RWPE2 (cell line): ENCODE results near the gene ASGR2.
"Not testable (repeated sequence)": the region's sequence is repeated elsewhere in the genome, so short reads cannot be mapped to it uniquely, and the experiment has no call there.

Experiments
- ATAC-seq: fragments of 200-7000 bp; cut with Tn5 transposase; 3 replicates; pipeline ENCODE4 v1.9.1; 2021; ENCODE audit warnings: low read depth
- DNase-seq: peaks from one replicate; pipeline ENCODE4 v3.0.0-alpha.2; 2020; ENCODE audit warnings: low spot score
- H3K27ac ChIP-seq: fragments of 450-650 bp; 2 replicates; pipeline ENCODE4 v1.5.1; 2017; ENCODE audit warnings: mild to moderate bottlenecking; ENCODE audit not compliant: poor library complexity, severe bottlenecking
- H3K27me3 ChIP-seq: fragments of 250-450 bp; sonication (Bioruptor Pico); 2 replicates; pipeline ENCODE4 v1.5.1; 2021; ENCODE audit warnings: mild to moderate bottlenecking, moderate library complexity; ENCODE audit not compliant: insufficient read depth, poor library complexity, severe bottlenecking
- H3K36me3 ChIP-seq: fragments of 250-450 bp; sonication (Bioruptor Pico); 2 replicates; pipeline ENCODE4 v1.5.1; 2020; ENCODE audit warnings: low read depth, mild to moderate bottlenecking, moderate library complexity
- H3K4me1 ChIP-seq: fragments of 250-450 bp; sonication (Bioruptor Pico); 2 replicates; pipeline ENCODE4 v1.5.1; 2021; ENCODE audit warnings: mild to moderate bottlenecking, moderate library complexity; ENCODE audit not compliant: insufficient read depth, poor library complexity, severe bottlenecking
- H3K4me3 ChIP-seq: fragments of 250-450 bp; sonication (Bioruptor Pico); 2 replicates; pipeline ENCODE4 v1.5.1; 2021; ENCODE audit warnings: mild to moderate bottlenecking, moderate library complexity; ENCODE audit not compliant: severe bottlenecking
- H3K9me3 ChIP-seq: fragments of 250-450 bp; sonication (Bioruptor Pico); 2 replicates; pipeline ENCODE4 v1.5.1; 2021; ENCODE audit warnings: mild to moderate bottlenecking, moderate library complexity; ENCODE audit not compliant: severe bottlenecking
- CTCF ChIP-seq: fragments of 450-650 bp; IDR thresholded peaks from one replicate; pipeline ENCODE4 v1.5.1; 2017; ENCODE audit warnings: mild to moderate bottlenecking, moderate library complexity; ENCODE audit not compliant: poor library complexity, severe bottlenecking

The ASGR2 gene

GRCh38 chr17:7114241-7114874 is at the start of gene ASGR2:
ASGR2 (minus strand) TSS chr17:7114822; CDS start chr17:7114240, 582 bp downstream.
- TF ChIP-seq CTCF, result no peak
- H3K4me3 ChIP-seq, result no peak within 1 kb of the TSS
- DNase-seq (no peak), ATAC-seq (no peak)
- H3K27ac ChIP-seq, result no peak within 1 kb of the TSS
- no peaks in the 10 kb centered on the region for H3K9me3 ChIP-seq
- H3K27me3 ChIP-seq, result no peaks in the 10 kb centered on the region
- H3K4me1 ChIP-seq, result no peaks in the 10 kb centered on the region
- no peaks in the 10 kb centered on the region for H3K36me3 ChIP-seq

- H3K27ac ChIP-seq, H3K9me3 ChIP-seq, H3K27me3 ChIP-seq, H3K4me3 ChIP-seq, ATAC-seq, H3K36me3 ChIP-seq, DNase-seq, H3K4me1 ChIP-seq: not testable (repeated sequence)
Observed at GRCh38 chr17:7159571-7159970, 44.9 kb upstream of the ASGR2 start.

GRCh38 chr17:7158424-7158823 is 43.8 kb upstream of the ASGR2 start:
- H3K9me3 ChIP-seq, H3K4me1 ChIP-seq, H3K27me3 ChIP-seq, H3K36me3 ChIP-seq, ATAC-seq, DNase-seq, H3K4me3 ChIP-seq, H3K27ac ChIP-seq: not testable (repeated sequence)

- DNase-seq, result no peak
- Histone ChIP-seq H3K27ac (no peak overlapping the region), H3K27me3 (no peaks in the 10 kb centered on the region), H3K9me3 (no peaks in the 10 kb centered on the region), H3K4me3 (no peak overlapping the region), H3K4me1 (no peaks in the 10 kb centered on the region), H3K36me3 (no peaks in the 10 kb centered on the region)
- no peak for TF ChIP-seq CTCF
- no peak for ATAC-seq
Observed at GRCh38 chr17:7156342-7156940, 41.8 kb upstream of the ASGR2 start.

- no peaks in the 10 kb centered on the region for H3K36me3 ChIP-seq
- no peaks in the 10 kb centered on the region for H3K9me3 ChIP-seq
- no peak overlapping the region for H3K4me3 ChIP-seq
- peak; percentile 10 for TF ChIP-seq CTCF
- no peaks in the 10 kb centered on the region for H3K4me1 ChIP-seq
- DNase-seq (no peak), ATAC-seq (peak; percentile 64; the same call in 2 of the 3 replicates)
- no peak overlapping the region for H3K27ac ChIP-seq
- H3K27me3 ChIP-seq, result no peaks in the 10 kb centered on the region
Observed at GRCh38 chr17:7147772-7148171, 33.1 kb upstream of the ASGR2 start.

GRCh38 chr17:7146115-7146514 is 31.5 kb upstream of the ASGR2 start:
- ATAC-seq (no peak), DNase-seq (no peak)
- Histone ChIP-seq H3K9me3 (no peaks in the 10 kb centered on the region), H3K27me3 (no peaks in the 10 kb centered on the region), H3K36me3 (no peaks in the 10 kb centered on the region), H3K4me1 (no peaks in the 10 kb centered on the region), H3K27ac (no peak overlapping the region), H3K4me3 (no peak overlapping the region)
- no peak for TF ChIP-seq CTCF
